PC-9 (cell line): ENCODE data around the gene GABPB1.

Experiments
- EZH2 ChIP-seq: fragments of 200-600 bp; sonication (generic); IDR thresholded peaks from 2 replicates; pipeline ENCODE4 v1.8.0; 2017; ENCODE audit warnings: antibody characterized with exemption, low read depth
- TF ChIP-seq, protein P1 (sequence below): fragments of 200-600 bp; sonication (generic); conservative IDR thresholded peaks from 2 replicates; pipeline ENCODE4 v1.6.1; 2017; ENCODE audit warnings: mixed run types, antibody characterized with exemption, mild to moderate bottlenecking, moderate library complexity

DNA sequence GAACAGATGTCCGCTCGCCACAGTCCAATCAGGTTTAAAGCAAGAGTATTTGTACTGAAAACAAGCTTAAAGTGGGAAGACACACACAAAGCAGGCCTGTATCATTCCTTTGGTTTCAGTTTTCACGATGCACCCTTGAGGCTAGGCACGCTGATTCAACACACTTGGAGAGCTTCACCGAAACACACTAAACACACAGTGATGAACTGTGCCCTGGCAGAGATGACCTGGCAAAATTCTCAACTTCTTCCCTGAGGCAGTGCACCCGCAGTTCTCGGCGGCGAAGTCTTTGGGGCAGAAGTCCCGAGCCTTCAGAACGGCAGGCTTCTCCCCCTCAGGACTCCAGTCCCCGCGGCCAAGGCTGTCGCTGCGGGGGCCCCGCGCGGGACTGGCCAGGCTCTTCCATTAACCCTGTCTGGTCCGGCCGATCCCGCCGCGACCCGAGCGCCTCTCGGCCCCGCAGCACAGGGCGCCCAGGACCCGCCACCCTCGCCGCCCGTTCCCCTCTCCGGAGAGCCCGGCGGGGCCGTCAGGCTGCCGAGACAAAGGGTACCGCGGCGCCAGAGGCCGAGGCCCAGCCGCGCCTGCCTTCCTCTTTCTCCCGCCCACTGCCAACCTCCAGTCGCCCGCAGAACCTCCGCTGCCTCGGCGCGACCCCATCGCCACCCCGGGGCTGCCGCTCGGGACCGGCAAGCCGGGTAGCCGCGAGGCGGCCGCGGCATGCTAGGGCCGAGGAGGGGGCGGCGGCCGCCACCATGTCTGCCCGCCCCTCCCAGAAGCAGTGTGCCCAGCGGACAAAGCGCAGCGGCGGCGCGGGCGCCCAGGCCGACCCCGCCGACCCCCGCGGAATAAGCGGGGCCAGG lies 792 bp downstream of the GABPB1 start:
- TF ChIP-seq, protein P1, sequence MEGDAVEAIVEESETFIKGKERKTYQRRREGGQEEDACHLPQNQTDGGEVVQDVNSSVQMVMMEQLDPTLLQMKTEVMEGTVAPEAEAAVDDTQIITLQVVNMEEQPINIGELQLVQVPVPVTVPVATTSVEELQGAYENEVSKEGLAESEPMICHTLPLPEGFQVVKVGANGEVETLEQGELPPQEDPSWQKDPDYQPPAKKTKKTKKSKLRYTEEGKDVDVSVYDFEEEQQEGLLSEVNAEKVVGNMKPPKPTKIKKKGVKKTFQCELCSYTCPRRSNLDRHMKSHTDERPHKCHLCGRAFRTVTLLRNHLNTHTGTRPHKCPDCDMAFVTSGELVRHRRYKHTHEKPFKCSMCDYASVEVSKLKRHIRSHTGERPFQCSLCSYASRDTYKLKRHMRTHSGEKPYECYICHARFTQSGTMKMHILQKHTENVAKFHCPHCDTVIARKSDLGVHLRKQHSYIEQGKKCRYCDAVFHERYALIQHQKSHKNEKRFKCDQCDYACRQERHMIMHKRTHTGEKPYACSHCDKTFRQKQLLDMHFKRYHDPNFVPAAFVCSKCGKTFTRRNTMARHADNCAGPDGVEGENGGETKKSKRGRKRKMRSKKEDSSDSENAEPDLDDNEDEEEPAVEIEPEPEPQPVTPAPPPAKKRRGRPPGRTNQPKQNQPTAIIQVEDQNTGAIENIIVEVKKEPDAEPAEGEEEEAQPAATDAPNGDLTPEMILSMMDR: no peak
- no peak for TF ChIP-seq EZH2
